ENCODE results near the gene DIP2B.

DNA sequence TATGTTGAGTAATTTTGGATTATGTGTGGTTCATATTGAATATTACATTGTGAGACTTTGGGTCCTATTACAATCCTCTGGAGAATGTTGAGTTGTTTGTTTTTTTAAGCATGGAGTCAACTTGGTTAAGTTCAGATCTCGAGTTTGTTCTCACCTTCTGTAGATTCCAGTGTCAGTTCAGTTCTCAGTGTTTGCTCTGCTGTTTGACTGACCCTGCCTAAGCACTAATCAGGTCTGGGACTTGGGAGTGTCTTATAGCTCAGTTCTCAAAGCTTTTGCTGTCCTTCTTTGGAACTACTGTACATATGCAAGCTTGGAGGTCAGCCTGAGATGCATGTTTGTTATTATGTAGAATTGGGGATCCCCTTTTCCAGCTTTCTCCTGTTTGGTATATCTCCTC, 63.1 kb downstream of the DIP2B start:
- TF ChIP-seq TAF1 (IDR thresholded peaks at IDR 0.05; ENCODE audit: borderline replicate concordance, low read depth, low read length) (no peak), JUND (IDR thresholded peaks at IDR 0.05) (no peak), SIN3A (IDR thresholded peaks at IDR 0.05; ENCODE audit: borderline replicate concordance, low read depth, low read length) (no peak), TCF12 (IDR thresholded peaks at IDR 0.05) (no peak), RFX5 (IDR thresholded peaks at IDR 0.05; ENCODE audit: low read length) (no peak), RCOR1 (IDR thresholded peaks at IDR 0.05; ENCODE audit: low read length) (no peak)
- TF ChIP-seq, protein P1, sequence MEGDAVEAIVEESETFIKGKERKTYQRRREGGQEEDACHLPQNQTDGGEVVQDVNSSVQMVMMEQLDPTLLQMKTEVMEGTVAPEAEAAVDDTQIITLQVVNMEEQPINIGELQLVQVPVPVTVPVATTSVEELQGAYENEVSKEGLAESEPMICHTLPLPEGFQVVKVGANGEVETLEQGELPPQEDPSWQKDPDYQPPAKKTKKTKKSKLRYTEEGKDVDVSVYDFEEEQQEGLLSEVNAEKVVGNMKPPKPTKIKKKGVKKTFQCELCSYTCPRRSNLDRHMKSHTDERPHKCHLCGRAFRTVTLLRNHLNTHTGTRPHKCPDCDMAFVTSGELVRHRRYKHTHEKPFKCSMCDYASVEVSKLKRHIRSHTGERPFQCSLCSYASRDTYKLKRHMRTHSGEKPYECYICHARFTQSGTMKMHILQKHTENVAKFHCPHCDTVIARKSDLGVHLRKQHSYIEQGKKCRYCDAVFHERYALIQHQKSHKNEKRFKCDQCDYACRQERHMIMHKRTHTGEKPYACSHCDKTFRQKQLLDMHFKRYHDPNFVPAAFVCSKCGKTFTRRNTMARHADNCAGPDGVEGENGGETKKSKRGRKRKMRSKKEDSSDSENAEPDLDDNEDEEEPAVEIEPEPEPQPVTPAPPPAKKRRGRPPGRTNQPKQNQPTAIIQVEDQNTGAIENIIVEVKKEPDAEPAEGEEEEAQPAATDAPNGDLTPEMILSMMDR (IDR thresholded peaks at IDR 0.05) = no peak
- TF ChIP-seq, protein P2, sequence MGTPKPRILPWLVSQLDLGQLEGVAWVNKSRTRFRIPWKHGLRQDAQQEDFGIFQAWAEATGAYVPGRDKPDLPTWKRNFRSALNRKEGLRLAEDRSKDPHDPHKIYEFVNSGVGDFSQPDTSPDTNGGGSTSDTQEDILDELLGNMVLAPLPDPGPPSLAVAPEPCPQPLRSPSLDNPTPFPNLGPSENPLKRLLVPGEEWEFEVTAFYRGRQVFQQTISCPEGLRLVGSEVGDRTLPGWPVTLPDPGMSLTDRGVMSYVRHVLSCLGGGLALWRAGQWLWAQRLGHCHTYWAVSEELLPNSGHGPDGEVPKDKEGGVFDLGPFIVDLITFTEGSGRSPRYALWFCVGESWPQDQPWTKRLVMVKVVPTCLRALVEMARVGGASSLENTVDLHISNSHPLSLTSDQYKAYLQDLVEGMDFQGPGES (IDR thresholded peaks at IDR 0.05; ENCODE audit: low read depth, low read length) = no peak
